Measurements from ENCODE around the gene EFCAB9.

GRCh38 chr5:172183881-172184280 is 10.1 kb upstream of the EFCAB9 start:
- TF ChIP-seq POLR2AphosphoS5 (IDR thresholded peaks at IDR 0.05; ENCODE audit: low read depth, low read length) (no peak), CTCF (IDR thresholded peaks at IDR 0.05) (no peak), USF1 (IDR thresholded peaks at IDR 0.05; ENCODE audit: borderline replicate concordance, low read depth) (no peak), YY1 (IDR thresholded peaks at IDR 0.05; ENCODE audit: low read depth) (no peak), REST (IDR thresholded peaks at IDR 0.05; ENCODE audit: low read depth, low read length) (no peak), TCF12 (IDR thresholded peaks at IDR 0.05) (no peak), SIN3A (IDR thresholded peaks at IDR 0.05; ENCODE audit: borderline replicate concordance, low read depth, low read length) (no peak)
